ENCODE measurements around the gene BTG1.

BTG1 gene, protein sequence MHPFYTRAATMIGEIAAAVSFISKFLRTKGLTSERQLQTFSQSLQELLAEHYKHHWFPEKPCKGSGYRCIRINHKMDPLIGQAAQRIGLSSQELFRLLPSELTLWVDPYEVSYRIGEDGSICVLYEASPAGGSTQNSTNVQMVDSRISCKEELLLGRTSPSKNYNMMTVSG

DNA sequence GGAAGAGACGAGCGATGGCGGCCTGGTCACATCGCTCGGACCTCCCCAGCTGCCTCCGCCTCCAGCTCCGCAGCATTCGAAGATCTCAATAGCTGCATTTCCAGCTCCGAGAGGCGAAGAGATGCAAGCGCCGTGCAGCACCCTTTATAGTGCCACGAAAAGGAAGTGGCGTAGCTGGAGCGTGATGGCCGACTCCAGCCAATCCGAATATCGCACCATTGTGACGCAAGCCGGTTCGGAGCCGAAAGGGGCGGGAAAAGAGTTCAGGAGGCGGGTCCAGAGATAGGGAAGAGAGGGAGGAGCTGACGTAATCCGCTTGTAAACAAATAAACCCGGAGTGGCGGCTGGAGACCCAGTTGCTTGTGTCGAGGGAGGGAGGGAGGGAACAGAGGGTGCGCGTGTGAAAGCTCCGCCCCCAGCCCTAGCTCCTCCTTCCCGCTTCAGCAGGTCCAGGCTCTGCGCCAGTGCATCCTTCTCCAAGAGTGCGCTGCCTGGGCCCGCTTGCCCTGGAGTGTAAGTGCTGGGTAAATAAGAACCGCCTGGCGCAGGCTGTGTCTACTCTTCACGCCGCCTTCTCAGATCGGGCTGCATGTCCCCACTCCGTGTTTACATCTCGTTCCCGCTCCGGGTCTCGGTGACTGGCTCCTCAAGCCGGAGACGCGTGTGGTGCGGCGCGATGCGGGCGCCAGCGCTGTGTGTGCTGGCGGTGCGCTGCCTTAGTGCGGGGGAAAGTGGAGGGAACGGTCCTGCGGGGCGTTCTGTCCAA lies at the start of gene BTG1:
TSS of gene BTG1 (minus strand) at position 116 of the 766 bp plus-strand sequence. CDS start 311 bp downstream, outside the sequence.
- DNase-seq (ENCODE audit: low read depth): peak; percentile 100

DNA sequence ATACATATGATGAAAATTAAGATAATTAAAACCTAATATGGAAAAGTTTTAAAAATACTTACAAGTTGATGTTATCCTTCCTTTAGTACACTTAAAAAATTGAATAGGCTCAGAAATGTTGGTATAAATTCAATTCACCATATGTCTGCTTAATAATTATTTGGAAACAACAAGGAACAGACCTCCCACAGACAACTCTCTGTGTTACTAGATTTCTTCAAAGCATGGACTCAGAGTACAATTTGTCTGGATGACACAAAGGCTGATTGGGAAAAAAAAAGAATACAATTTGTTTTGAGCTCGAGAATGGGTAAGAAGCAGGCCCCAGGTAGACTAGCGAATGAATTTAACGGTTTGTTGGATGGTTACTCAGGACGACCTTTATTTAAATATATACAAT lies 48.9 kb upstream of the BTG1 start:
- no peak for DNase-seq (ENCODE audit: low read depth)

DNA sequence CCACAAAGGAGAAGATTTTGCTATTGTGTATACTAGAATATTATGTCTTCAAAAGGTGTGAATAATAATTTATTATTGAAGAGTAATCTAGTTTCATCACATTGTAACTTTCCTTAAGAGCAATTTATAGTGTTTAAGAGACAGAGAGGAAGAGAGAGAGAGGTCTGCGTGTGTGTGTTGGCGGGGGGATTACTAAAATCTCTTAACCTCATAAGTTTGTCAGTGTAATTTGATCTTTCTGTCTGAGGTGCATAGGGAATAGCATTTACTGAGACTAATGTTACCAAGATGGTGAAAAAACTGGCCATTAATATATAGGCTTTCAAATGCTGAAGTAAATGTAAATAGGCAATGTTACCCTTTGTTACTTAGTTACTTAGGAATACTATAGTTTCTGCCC lies 48.2 kb upstream of the BTG1 start:
- no peak for DNase-seq (ENCODE audit: low read depth)

DNA sequence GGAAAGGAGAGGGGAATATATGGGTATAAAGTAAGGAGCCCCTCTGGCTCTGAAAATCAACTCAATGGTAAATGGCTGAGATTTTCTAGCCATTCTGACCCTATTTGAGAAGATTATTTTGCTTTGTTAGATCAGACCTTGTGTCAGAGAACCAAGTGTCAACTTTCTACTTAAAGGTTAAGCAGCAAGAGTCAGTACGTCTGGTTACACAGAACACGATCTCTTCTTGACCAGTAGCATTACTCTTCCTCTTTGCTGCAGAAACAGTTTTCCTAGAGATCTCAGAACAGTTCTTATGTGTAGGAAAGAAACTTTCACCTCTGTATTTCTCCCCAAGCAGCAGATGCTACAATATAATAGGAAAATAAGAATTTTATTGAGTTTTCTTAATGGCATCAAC lies 47.4 kb upstream of the BTG1 start:
- DNase-seq (ENCODE audit: low read depth): no peak

DNA sequence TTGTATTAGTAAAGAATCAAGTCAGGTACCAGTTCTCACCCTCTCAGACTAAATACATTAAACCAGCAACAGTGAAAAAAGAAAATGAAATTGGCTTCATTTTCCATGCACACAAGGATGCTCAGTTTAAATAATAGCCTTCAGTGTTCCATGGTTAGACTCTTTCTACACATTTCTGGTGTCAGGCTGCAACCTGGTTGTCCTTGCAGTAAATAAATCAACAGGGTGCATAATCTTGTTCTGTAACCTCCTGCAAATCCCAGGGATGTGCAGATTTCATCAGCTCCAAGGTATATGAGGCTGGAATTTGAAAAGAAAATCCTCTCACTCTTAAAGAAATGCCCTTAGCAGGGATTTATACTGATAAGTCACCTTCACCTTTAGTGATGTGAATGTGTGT lies 46.7 kb upstream of the BTG1 start:
- DNase-seq (ENCODE audit: low read depth): no peak

DNA sequence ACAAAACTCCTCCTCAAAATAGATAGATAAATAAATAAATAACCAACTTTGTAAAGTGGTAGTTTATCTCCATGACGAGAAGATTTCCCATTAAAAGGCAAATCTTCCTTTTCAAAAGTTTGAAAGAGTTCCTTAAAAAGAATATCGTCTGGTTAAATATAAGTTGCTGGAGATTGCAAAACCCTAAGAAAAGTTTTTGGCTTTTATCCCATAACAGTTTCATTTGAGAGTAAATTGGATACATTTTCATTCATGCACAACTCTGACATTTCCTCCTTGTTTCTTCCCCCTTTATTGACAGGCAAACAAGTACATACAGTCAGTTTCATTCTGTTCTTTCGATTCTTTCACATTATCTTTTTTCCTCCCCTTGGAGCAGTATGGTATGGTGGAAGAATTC lies 45.4 kb upstream of the BTG1 start:
- no peak for DNase-seq (ENCODE audit: low read depth)

DNA sequence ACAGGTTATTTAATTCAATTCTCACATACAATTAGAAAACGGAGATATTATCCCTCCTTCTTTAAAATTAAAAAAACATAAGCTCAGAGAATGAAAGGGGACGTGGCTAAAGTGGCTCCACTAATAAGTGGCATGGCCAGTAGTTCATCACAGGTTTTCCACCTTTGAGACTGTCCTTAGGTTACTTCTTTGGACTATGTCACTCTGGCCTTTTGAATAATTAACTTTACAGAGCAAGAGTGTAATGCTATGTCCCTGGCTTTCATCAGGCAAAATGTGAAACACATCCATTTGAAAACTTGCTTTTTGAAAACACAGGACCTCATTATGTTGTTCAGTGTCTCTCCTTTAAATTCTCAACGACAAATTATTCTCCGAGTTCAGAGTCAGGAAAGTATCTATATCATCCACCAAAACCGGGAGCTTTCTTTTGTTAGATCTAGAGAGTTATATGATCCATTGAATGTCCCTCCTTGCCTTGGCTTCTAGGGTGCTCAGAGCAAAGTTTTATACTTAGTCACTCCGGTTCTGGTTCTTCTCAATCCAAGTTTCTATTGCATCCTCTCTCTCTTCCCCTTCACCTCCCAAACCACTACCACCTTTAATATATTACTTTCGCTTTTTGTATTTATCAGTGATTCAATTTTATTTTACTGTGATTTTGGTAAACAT lies 43.0 kb upstream of the BTG1 start:
- no peak for DNase-seq (ENCODE audit: low read depth)

DNA sequence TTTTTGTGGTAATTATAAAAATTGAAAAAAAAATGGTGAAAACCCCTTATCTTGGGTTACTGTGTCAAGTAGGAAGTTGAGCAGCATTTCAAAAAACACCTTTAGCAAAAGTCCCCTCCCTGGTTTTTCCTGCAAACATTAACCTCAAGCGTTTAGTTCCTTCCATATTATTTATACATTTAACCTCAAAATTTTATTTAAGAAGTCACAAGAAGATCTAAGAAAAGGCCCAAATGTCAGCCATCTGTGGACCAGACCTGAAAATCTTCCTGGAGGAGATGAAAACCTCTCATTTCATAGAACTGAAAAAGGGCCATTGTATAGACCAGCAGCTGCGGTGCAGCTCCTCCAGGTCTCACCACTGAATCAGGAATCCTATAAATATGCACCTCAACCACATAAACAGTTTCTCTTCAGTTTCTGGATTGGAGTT lies 40.4 kb upstream of the BTG1 start:
- no peak for DNase-seq (ENCODE audit: low read depth)

DNA sequence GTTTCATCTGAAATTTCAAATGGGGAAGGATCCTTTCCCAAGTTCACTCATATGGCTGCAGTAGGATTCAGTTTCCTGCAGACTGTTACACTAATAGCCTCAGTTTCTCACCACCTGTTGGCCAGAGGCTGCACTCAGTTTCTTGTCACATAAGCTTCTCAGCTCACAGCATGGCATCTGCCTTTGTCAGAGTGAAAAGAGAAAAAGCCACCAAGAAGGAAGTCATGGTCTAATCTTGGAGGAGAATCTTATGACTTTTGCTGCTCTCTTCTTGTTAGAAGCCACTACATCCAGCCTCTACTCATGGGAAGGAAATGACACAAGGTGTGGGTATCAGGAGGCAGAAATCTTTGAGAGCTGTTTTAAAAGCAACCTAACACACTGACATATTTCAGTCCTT lies 39.4 kb upstream of the BTG1 start:
- no peak for DNase-seq (ENCODE audit: low read depth)

DNA sequence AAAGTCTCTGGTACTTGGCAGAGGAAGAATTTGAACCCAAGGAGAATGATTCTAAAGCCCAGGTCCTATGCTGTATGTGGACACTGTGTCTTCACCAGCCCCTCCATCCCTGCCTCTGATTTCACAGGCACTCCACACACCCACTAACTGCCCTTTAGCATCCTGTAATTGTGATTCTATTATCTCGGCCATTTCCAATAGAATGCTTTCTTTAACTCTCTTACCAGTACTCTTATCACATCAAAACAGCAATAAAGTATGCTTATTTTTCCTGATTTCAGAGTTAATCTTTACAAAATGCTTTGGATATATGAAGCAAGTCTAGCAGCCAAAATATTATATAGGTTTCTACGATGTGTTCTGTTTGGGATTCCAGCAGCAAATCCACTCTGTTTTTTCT lies 37.9 kb upstream of the BTG1 start:
- DNase-seq (ENCODE audit: low read depth): no peak

DNA sequence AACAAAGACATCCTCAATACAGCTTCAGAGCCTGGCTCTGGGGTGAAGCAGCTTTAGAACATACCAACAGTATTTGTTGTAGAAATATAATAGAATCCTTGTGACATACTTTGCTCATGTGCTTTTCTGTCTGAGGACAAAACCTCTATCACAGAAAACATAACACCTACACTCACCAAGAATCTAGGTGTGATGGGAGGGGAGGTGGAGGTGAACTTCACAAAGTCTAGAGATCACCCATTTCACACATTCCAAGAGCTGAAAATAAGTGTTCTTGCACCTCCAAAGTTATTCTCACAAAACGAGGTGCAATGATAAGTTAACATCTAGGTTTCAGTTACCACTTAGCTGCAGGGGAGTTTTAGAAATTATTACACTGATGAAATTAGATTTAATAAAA lies 32.7 kb upstream of the BTG1 start:
- no peak for DNase-seq (ENCODE audit: low read depth)

DNA sequence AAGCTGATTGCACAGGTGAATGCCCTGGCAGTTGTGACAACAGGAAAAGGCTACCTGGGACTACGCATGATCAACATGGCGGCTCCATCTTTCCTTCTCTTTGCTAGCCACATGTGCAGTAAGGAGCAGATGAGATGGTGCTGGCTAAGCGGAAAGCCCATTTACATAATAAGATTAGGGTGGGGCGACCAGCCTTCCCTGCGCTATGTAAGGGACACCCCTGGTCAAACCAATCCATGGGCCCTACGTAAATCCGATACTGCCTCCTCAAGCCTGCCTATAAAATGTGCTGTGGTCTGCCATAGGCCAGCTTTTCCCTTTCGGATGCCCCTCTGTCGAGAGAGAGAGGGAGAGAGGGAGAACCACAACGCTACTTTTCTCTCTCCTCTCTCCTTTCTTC lies 31.0 kb upstream of the BTG1 start:
- DNase-seq (ENCODE audit: low read depth): no peak

DNA sequence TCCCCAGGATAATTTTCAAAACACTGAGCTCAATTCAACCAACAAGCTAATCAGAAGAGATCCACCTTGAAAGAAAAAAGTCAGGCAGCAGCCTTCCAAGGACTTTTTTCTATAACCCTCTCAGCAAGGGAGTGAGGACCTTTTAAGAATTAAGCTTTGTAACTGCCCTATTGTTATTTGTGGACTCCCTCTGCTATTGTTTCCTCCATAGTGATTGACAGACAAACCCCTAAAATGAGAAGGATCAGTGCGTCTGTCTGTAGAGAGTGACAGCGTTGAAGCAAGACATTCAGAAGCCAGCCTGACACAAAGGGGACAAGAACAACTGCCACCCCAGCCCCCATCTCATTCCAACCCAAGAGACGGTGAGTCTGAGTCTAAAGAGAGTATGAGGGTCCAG lies 30.3 kb upstream of the BTG1 start:
- no peak for DNase-seq (ENCODE audit: low read depth)

DNA sequence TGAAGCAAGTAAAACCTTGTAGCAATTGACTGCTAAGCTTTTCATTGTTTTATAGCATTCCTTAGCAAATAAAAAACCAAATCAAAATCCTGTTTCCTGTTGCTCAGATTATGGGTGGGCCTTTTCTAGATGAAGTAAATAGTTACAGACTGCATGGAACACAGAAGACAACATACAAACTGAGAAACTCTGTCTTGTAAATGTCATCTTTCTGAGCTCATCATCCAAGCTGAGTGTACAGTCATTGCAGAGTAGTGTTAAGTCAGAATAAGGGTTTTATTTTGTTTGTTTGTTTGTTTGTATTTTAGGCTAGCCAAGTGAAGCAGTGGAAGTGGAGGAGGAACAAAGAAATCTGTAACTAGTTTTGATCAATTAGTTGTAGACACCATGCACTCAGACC lies 24.4 kb upstream of the BTG1 start:
- no peak for DNase-seq (ENCODE audit: low read depth)

DNA sequence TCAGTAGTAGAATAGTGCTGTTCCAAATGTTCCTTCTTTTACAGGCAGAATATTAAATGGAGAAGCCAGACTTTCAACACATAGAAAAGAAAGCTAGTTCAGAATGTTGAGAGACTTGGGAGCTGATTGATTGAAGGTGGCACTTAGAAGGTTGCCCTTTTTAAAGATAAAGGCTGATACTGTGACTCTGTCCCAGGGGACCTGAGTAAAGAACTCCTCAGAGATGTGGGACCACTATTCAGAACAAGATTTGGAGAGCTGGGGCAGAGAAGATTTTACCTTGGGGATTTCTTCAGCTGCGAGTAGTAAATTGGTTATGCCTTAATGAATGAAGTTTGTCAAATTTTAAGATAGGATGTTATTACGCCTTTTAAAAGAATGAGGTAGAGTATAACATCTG lies 21.4 kb upstream of the BTG1 start:
- DNase-seq (ENCODE audit: low read depth): no peak

DNA sequence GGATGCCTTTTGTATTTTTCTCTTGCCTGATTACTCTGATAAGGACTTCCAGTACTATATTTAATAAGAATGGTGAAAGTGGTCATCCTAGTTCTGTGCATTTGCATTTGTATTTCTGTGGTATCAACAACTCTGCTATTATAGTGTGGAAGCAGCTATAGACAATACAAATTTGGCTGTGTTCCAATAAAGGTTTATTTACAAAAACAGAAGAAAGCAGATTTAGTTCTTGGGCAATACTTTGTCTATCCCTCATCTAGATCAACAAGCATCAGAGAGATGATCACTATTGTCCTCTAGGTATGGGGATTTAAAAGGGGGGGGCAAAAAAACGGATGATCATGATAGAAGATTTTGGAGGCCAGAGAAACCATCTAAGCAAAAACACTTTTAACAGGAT lies 19.1 kb upstream of the BTG1 start:
- no peak for DNase-seq (ENCODE audit: low read depth)

DNA sequence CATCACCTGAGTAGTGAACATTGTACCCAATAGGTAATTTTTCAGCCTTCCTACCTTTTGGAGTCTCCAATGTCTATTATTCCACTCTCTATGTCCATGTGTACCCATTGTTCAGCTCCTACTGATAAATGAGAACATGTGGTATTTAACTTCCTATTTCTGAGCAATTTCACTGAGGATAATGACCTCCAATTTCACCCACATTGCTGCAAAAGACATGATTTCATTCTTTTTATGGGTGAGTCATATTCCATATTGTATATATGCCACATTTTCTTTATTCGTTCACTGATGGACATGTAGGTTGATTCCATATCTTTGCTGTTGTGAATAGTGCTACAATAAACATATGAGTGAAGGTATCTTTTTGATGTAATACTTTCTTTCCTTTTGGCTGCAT lies 16.4 kb upstream of the BTG1 start:
- no peak for DNase-seq (ENCODE audit: low read depth)

DNA sequence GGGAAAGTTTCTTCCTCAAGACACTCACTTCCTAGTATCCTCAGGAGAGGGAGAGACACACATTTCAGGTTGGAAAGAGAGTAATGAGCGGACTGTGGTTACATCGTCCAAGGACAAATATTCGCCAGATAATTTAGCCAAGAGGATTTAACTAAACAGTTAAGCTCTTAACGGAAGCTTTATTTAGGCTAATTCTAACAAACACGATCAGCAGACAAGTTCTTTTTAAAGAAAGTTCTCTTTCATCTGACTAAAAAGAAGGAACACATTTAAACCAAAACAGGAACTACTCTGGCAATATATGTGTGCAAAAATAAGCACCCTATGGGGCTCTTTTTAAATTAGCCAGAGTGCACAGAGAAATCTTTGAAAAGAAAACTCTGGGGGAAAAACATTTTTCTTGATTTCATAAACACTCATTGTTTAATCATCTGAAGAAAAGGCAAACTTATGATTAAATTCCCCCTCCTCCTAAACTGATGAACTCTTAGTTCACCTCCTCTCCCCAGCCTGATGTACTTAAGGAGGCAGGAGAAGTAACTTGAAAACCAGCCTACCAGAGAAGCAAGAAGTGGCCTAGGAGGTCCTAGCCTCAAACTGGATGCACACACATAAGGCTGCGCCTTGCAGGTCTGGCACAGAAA lies 13.3 kb upstream of the BTG1 start:
- DNase-seq (ENCODE audit: low read depth): no peak

DNA sequence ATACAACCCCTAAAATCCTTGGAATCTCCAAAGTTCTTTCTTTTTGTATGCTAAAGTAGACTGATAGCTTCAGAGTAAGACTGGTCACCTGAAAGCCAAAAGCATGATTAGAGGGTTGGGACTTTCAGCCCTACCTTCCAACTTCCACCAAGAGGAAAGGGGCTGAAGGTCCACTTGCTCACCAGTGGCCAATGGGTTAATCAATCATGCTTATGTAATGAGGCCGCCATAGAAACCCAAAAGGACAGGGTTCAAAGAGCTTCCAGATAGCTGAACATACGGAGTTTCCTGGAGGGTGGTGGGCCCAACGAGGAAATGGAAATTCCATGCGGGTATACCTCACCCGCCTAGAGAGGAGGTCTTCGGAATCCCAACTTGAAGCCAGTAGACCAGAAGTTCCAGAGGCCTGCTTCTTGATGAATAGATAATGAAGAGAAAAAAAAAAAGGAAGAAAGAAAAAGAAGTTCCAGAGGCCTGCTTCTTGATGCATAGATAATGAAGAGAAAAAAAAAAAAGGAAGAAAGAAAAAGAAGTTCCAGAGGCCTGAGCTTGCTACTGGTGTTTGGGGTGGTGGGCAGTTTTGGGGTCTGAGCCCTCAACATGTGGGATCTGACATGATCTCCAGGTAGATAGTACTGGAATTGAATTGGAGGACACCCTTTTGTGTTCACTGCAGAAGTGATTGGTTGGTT lies 11.2 kb upstream of the BTG1 start:
- no peak for DNase-seq (ENCODE audit: low read depth)

DNA sequence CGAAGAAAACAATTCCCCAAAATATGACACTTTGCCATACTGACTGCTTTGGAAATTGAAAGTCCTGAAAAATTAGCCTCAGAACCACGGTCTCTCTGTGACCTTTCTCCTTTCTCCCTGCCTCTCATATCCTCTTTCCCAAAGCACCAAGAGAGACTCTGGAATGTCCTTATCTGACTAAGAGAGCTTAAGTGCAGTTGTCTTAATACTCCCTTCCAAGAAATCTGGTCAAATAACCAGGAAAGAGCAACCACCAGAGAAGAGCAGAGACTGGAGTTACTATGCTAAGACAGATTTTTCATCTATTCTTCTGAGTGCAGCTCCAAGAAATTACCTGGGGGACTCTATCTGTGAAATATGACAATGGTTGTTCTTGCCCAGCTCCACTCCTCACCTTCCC lies 10.5 kb upstream of the BTG1 start:
- no peak for DNase-seq (ENCODE audit: low read depth)

DNA sequence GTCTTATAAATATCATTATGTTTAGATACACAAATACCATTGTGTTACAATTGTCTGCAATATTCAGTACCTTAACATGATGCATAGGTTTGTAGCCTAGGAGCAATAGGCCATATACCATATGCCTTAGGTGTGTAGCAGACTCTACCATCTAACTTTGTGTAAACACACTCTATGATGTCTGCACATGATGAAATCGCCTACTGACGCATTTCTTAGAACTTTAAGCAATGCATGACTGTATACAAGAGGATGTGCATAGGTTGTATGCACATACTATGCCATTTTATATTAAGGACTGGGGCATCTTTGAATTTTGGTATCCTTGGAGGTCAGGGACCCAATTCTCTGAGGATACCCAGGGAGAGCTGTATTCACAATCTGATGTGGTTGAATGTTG lies 10.1 kb upstream of the BTG1 start:
- DNase-seq (ENCODE audit: low read depth): no peak

DNA sequence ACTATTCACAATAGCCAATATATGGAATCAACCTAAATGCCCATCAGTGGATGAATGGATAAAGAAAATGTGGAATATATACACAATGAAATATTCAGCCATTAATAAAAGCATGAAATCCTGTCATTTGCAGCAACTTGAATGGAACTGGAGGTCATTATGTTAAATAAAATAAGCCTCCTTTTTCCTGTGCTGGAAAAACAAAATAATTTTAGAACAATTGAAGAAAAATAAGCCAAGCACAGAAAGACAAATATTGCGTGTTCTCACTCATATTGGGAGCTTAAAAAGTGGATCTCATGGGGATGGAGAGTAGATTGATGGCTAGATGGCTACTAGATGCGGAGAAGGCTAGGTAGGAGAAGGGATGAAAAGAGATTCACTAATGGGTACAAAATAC lies 6.3 kb upstream of the BTG1 start:
- DNase-seq (ENCODE audit: low read depth): no peak
